A673 (cell line): ENCODE measurements around the gene CAPN1.

Experiments
- CTCF ChIP-seq: fragments of 300-800, 200-600 bp; sonication (generic); conservative IDR thresholded peaks from 2 replicates; pipeline ENCODE4 v1.5.1; 2017; ENCODE audit warnings: low read depth, mild to moderate bottlenecking, antibody characterized with exemption, low read length, moderate library complexity, mixed read lengths
- EZH2 ChIP-seq: fragments of 200-600 bp; sonication (generic); IDR thresholded peaks from 2 replicates; pipeline ENCODE4 v1.6.1; 2017; ENCODE audit warnings: borderline replicate concordance, low read depth, mild to moderate bottlenecking, mixed read lengths, antibody characterized with exemption, low read length; ENCODE audit not compliant: poor library complexity, severe bottlenecking

- no peak for TF ChIP-seq CTCF
- TF ChIP-seq EZH2: no peak
Measured at GRCh38 chr11:65224930-65225278, 43.2 kb downstream of the CAPN1 start.
